GM19240 (cell line): ENCODE data around the gene PRB2.
"Not testable (repeated sequence)": the region's sequence is repeated elsewhere in the genome, so short reads cannot be mapped to it uniquely, and the experiment has no call there.

Source experiments
- DNase-seq: peaks from one replicate; pipeline ENCODE4 v3.0.0; 2011; ENCODE audit warnings: low spot score; ENCODE audit not compliant: insufficient read length

PRB2 gene

GRCh38 chr12:11395467-11395866, at the start of gene PRB2:
PRB2 (minus strand) TSS chr12:11395567; CDS start chr12:11395529, 38 bp downstream.
- not testable (repeated sequence) for DNase-seq

- no peak for DNase-seq
These were observed 42.6 kb upstream of the PRB2 start for GRCh38 chr12:11437966-11438365.

- no peak for DNase-seq
These were observed 38.3 kb upstream of the PRB2 start for GRCh38 chr12:11433664-11434063.

- no peak for DNase-seq
These were observed 36.1 kb upstream of the PRB2 start for GRCh38 chr12:11431486-11431885.

GRCh38 chr12:11427341-11427740, 32.0 kb upstream of the PRB2 start:
- DNase-seq, result no peak

GRCh38 chr12:11412731-11413130, 17.4 kb upstream of the PRB2 start:
- no peak for DNase-seq

GRCh38 chr12:11408096-11408495, 12.7 kb upstream of the PRB2 start:
- DNase-seq, result no peak

GRCh38 chr12:11397366-11397765, 2.0 kb upstream of the PRB2 start:
- no peak for DNase-seq

- DNase-seq, result not testable (repeated sequence)
These were observed 3.9 kb downstream of the PRB2 start for GRCh38 chr12:11391456-11391855.

GRCh38 chr12:11377420-11377819, 17.9 kb downstream of the PRB2 start:
- not testable (repeated sequence) for DNase-seq

GRCh38 chr12:11361151-11361550, 34.2 kb downstream of the PRB2 start:
- no peak for DNase-seq

- DNase-seq, result not testable (repeated sequence)
These were observed 35.0 kb downstream of the PRB2 start for GRCh38 chr12:11360205-11360883.

- not testable (repeated sequence) for DNase-seq
These were observed 43.6 kb downstream of the PRB2 start for GRCh38 chr12:11351736-11352135.

- DNase-seq, result no peak
These were observed 46.9 kb downstream of the PRB2 start for GRCh38 chr12:11348439-11348838.

- no peak for DNase-seq
These were observed 47.6 kb downstream of the PRB2 start for GRCh38 chr12:11347810-11348209.

- no peak for DNase-seq
These were observed 50.9 kb downstream of the PRB2 start for GRCh38 chr12:11344500-11344899.
